ENCODE results near the gene LTBR.

DNA sequence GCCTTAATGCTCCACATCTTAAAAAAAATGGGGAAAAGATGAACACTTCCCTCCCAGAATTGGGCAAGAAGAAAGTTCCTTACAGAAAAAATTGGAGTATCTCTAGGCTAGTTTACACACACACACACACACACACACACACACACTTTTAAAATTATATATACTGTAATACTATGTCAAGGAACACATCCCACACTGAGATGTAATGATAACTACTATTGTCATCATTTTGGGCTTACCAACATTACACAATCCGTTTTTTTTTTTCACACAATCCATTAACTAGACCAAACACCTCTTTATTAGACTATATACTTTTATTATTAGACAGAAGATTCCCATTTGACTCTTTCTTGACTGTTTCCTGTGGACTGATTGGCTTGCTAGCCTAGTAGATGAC lies 2.5 kb downstream of the LTBR start:
- TF ChIP-seq, protein P1, sequence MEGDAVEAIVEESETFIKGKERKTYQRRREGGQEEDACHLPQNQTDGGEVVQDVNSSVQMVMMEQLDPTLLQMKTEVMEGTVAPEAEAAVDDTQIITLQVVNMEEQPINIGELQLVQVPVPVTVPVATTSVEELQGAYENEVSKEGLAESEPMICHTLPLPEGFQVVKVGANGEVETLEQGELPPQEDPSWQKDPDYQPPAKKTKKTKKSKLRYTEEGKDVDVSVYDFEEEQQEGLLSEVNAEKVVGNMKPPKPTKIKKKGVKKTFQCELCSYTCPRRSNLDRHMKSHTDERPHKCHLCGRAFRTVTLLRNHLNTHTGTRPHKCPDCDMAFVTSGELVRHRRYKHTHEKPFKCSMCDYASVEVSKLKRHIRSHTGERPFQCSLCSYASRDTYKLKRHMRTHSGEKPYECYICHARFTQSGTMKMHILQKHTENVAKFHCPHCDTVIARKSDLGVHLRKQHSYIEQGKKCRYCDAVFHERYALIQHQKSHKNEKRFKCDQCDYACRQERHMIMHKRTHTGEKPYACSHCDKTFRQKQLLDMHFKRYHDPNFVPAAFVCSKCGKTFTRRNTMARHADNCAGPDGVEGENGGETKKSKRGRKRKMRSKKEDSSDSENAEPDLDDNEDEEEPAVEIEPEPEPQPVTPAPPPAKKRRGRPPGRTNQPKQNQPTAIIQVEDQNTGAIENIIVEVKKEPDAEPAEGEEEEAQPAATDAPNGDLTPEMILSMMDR (IDR thresholded peaks at IDR 0.05): no peak
- TF ChIP-seq EZH2 (IDR thresholded peaks at IDR 0.05; ENCODE audit: borderline replicate concordance, insufficient read depth, low read depth, low read length, poor library complexity, severe bottlenecking): no peak
